SIG-M5 (cell line): ENCODE measurements around the gene ADCY7.
"Not testable (repeated sequence)": the region's sequence is repeated elsewhere in the genome, so short reads cannot be mapped to it uniquely, and the experiment has no call there.

Experiments
- DNase-seq: peaks from one replicate; lab custom pipeline; 2025; lab: John Stamatoyannopoulos, UW

ADCY7 gene

GRCh38 chr16:50338371-50339231 is 72.2 kb downstream of the ADCY7 start:
- DNase-seq, result no peak

- no peak for DNase-seq
Measured at GRCh38 chr16:50340578-50340977, 74.2 kb downstream of the ADCY7 start.

- not testable (repeated sequence) for DNase-seq
Measured at GRCh38 chr16:50343566-50343965, 77.2 kb downstream of the ADCY7 start.

- DNase-seq, result not testable (repeated sequence)
Measured at GRCh38 chr16:50345210-50345609, 78.9 kb downstream of the ADCY7 start.

GRCh38 chr16:50351116-50351515 is 84.8 kb downstream of the ADCY7 start:
- no peak for DNase-seq

GRCh38 chr16:50351952-50352351 is 85.6 kb downstream of the ADCY7 start:
- no peak for DNase-seq

GRCh38 chr16:50354082-50354481 is 87.7 kb downstream of the ADCY7 start:
- no peak for DNase-seq

GRCh38 chr16:50354629-50355456 is 88.5 kb downstream of the ADCY7 start:
- no peak for DNase-seq

- DNase-seq, result no peak
Measured at GRCh38 chr16:50359626-50360025, 93.3 kb downstream of the ADCY7 start.

GRCh38 chr16:50360033-50360778 is 93.9 kb downstream of the ADCY7 start:
- DNase-seq, result no peak

- DNase-seq, result no peak
Measured at GRCh38 chr16:50360779-50361178, 94.4 kb downstream of the ADCY7 start.

- no peak for DNase-seq
Measured at GRCh38 chr16:50363656-50364055, 97.3 kb downstream of the ADCY7 start.

- DNase-seq, result no peak
Measured at GRCh38 chr16:50365791-50366575, 99.6 kb downstream of the ADCY7 start.
